GM19452 (cell line): ENCODE measurements around the gene RANBP1.
"Not testable (repeated sequence)": the region's sequence is repeated elsewhere in the genome, so short reads cannot be mapped to it uniquely, and the experiment has no call there.

Experiments used
- ATAC-seq: cut with Tn5 transposase; IDR thresholded peaks from one replicate; pipeline ENCODE4 v1.9.1; 2021; ENCODE audit not compliant: unreplicated experiment

The RANBP1 gene

GRCh38 chr22:20149257-20150250, 33.6 kb downstream of the RANBP1 start:
- ATAC-seq = no peak

- no peak for ATAC-seq
Measured at GRCh38 chr22:20150381-20151275, 34.7 kb downstream of the RANBP1 start, which contains the start of gene CCDC188. TSS of gene CCDC188 (minus strand) at chr22:20151055. CDS start at chr22:20150986, 69 bp downstream.

- ATAC-seq = no peak
Measured at GRCh38 chr22:20151276-20151588, 35.3 kb downstream of the RANBP1 start.

GRCh38 chr22:20152464-20152890, 36.6 kb downstream of the RANBP1 start:
- ATAC-seq = no peak

- ATAC-seq = no peak
Measured at GRCh38 chr22:20153945-20154344, 38.0 kb downstream of the RANBP1 start.

- ATAC-seq = no peak
Measured at GRCh38 chr22:20154602-20155187, 38.8 kb downstream of the RANBP1 start.

- no peak for ATAC-seq
Measured at GRCh38 chr22:20155330-20156041, 39.6 kb downstream of the RANBP1 start.

GRCh38 chr22:20156042-20156389, 40.1 kb downstream of the RANBP1 start:
- no peak for ATAC-seq

GRCh38 chr22:20156611-20157429, 40.9 kb downstream of the RANBP1 start:
- ATAC-seq = no peak

GRCh38 chr22:20157430-20158183, 41.7 kb downstream of the RANBP1 start:
- ATAC-seq = no peak

- no peak for ATAC-seq
Measured at GRCh38 chr22:20158391-20159036, 42.6 kb downstream of the RANBP1 start.

- ATAC-seq = no peak
Measured at GRCh38 chr22:20159076-20159475, 43.2 kb downstream of the RANBP1 start.

- ATAC-seq = not testable (repeated sequence)
Measured at GRCh38 chr22:20159531-20159930, 43.6 kb downstream of the RANBP1 start.

GRCh38 chr22:20160041-20160440, 44.1 kb downstream of the RANBP1 start:
- ATAC-seq = no peak

GRCh38 chr22:20164863-20165262, 49.0 kb downstream of the RANBP1 start:
- no peak for ATAC-seq

GRCh38 chr22:20165421-20165820, 49.5 kb downstream of the RANBP1 start:
- no peak for ATAC-seq

GRCh38 chr22:20165913-20166312, 50.0 kb downstream of the RANBP1 start:
- ATAC-seq = no peak

- ATAC-seq = no peak
Measured at GRCh38 chr22:20166703-20167102, 50.8 kb downstream of the RANBP1 start.
